ENCODE measurements around the gene CD151. TPM values are rescaled to one million over a fixed set of nuclear protein-coding genes. Genes with fewer than 3 reads are reported as not detected.

Gene CD151
- total and polyA plus RNA-seq, 2 experiments from 2014 or later: 146 to 290 TPM

GRCh38 chr11:826227-826621, 6.5 kb upstream of the CD151 start:
- H3K36me3 ChIP-seq: peaks cover 7% of the 10 kb centered on the region
- H3K27me3 ChIP-seq: peaks cover 24% of the 10 kb centered on the region
- H3K4me1 ChIP-seq (ENCODE audit: low read depth): peaks cover 28% of the 10 kb centered on the region

GRCh38 chr11:826836-827145, 6.0 kb upstream of the CD151 start:
- no peak for DNase-seq (ENCODE audit: low read depth in 1 of 2, low spot score in 1 of 2)
- Histone ChIP-seq H3K27ac (peak overlapping the region; percentile 27), H3K4me3 (peak overlapping the region; percentile 27), H3K36me3 (peaks cover 7% of the 10 kb centered on the region), H3K4me1 (ENCODE audit: low read depth) (peaks cover 30% of the 10 kb centered on the region), H3K27me3 (peaks cover 29% of the 10 kb centered on the region), H3K9me3 (ENCODE audit: low read depth) (no peaks in the 10 kb centered on the region)
- no peak for TF ChIP-seq CTCF (IDR thresholded peaks at IDR 0.05; ENCODE audit: low read depth, low read length)

More at GRCh38 chr11:826227-826621, 6.5 kb upstream of the CD151 start:
- Histone ChIP-seq H3K4me3 (peak overlapping the region; percentile 27), H3K9me3 (ENCODE audit: low read depth) (no peaks in the 10 kb centered on the region), H3K27ac (no peak overlapping the region)
- no peak for DNase-seq (ENCODE audit: low read depth in 1 of 2, low spot score in 1 of 2)
- no peak for TF ChIP-seq CTCF (IDR thresholded peaks at IDR 0.05; ENCODE audit: low read depth, low read length)

GRCh38 chr11:827146-827896, 5.4 kb upstream of the CD151 start:
- no peaks in the 10 kb centered on the region for H3K9me3 ChIP-seq (ENCODE audit: low read depth)
- no peak for TF ChIP-seq CTCF (IDR thresholded peaks at IDR 0.05; ENCODE audit: low read depth, low read length)
- peak overlapping the region; percentile 27 for H3K27ac ChIP-seq
- H3K27me3 ChIP-seq: peaks cover 29% of the 10 kb centered on the region
- peak overlapping the region; percentile 27 for H3K4me3 ChIP-seq
- peaks cover 7% of the 10 kb centered on the region for H3K36me3 ChIP-seq
- peak in 1 of 2 donors; percentile 67 for DNase-seq (ENCODE audit: low read depth in 1 of 2, low spot score in 1 of 2)
- H3K4me1 ChIP-seq (ENCODE audit: low read depth): peaks cover 30% of the 10 kb centered on the region

- Histone ChIP-seq H3K9me3 (ENCODE audit: low read depth) (no peaks in the 10 kb centered on the region), H3K36me3 (peaks cover 7% of the 10 kb centered on the region), H3K27me3 (peaks cover 29% of the 10 kb centered on the region), H3K4me1 (ENCODE audit: low read depth) (peaks cover 30% of the 10 kb centered on the region), H3K4me3 (peak within 1 kb of the TSS; percentile 27), H3K27ac (peak within 1 kb of the TSS; percentile 27)
- no peak for DNase-seq (ENCODE audit: low read depth in 1 of 2, low spot score in 1 of 2)
- no peak for TF ChIP-seq CTCF (IDR thresholded peaks at IDR 0.05; ENCODE audit: low read depth, low read length)
Observed at GRCh38 chr11:827897-828192, 4.9 kb upstream of the CD151 start, which contains the start of gene CRACR2B. TSS of gene CRACR2B (plus strand) at chr11:827919. CDS start at chr11:828608, 689 bp downstream.

DNA sequence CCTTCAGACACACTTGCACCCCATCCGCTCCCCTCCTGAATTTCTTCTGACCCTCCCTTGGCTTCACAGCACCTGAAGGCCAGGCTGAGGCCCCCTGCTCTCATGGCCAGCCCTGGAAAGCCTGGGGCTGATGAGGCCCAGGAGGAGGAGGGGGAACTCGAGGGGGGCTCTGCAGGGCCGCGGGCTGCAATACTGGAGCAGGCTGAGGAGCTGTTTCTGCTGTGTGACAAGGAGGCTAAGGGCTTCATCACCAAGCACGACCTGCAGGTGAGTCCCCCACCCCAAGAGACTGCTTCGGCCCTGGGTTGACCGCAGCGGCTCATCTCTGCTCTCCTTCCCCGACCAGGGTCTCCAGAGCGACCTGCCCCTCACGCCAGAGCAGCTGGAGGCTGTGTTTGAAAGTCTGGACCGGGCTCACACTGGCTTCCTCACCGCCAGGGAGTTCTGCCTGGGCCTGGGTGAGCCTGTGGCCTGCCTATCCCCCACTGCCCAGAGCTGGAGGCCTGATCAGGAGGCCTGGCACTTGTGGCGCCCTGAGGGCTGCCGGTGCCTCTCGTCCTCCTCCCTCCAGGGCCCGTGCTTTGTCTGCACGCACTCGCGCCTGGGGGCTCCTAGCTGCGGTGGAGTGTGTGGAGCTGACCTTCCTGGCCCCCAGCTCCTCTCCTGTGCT, 4.1 kb upstream of the CD151 start:
- Histone ChIP-seq H3K36me3 (peaks cover 7% of the 10 kb centered on the region), H3K9me3 (ENCODE audit: low read depth) (no peaks in the 10 kb centered on the region), H3K4me1 (ENCODE audit: low read depth) (peaks cover 30% of the 10 kb centered on the region), H3K27ac (no peak overlapping the region), H3K4me3 (no peak overlapping the region), H3K27me3 (peaks cover 29% of the 10 kb centered on the region)
- TF ChIP-seq CTCF (IDR thresholded peaks at IDR 0.05; ENCODE audit: low read depth, low read length): no peak
- no peak for DNase-seq (ENCODE audit: low read depth in 1 of 2, low spot score in 1 of 2)
